Activated T-cell treated with anti-CD3 and anti-CD28 coated beads, Interleukin-2, amount 50 U/mL, for 48 hours (primary cell): ENCODE results near the gene NSA2.
"Not testable (repeated sequence)": the region's sequence is repeated elsewhere in the genome, so short reads cannot be mapped to it uniquely, and the experiment has no call there.

Source experiments
- DNase-seq, 2 experiments: peaks; one replicate each; pipeline ENCODE4 v3.0.0-alpha.2; 2020

NSA2 gene

DNA sequence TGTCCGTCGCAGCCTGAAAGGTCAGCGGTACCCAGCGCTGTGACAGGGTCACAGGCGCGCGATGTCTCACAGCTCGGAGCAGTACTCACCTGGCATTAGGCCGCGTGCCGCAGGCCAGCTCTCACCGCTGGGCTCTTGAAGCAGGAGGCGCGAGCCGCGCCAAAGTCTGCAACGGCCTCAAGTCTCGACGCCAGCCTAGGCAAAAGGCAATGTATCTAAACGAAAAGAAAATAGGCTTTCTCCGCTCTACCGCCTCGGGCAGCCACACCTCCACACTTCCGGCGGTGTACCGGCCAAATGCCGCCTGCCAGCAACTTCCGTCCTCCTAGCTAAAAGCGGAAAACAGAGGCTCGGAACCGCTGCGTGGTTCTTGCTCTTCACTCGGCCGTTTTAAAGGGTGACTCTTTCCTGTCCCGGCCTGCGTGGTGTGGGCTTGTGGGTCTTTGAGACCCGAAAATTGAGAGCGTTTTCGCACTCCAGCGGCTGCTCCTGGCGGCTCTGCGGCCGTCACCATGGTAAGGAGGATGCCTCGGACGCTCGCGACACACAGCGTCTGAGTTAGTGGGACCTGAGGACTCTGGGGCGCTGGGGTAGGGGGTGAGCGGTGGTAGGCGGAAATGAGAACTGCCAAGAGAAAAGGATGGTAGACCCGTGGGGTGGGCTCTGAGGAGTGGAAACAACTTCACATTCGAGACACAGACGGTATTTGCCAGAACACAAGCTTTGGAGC, at the start of gene NSA2, which contains the start of gene GFM2:
Gene NSA2 (plus strand): TSS at position 401 of the 730 bp plus-strand sequence. CDS start 112 bp downstream, at position 513.
Gene GFM2 (minus strand): TSS at position 269 of the 730 bp plus-strand sequence. CDS start 3,375 bp downstream, outside the sequence.
- peak; percentile 95 for DNase-seq

DNA sequence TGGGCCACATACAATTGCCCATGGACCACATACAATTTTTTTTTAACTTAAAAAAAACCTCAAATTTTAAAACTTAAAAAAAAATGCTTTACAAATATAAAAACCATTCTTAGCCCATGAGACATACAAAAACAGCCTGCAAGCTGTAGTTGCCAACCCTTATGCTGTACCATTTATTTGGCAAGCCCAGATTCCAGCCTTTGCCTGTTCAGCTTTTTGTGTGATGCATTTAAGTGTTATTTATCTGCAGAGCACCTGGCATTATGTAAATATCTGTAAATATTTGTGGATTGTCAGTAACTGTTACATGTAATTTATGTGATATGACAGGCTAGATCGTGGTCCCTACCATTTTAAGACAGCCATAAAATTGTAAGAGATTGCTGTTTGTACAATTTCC, 49.5 kb upstream of the NSA2 start:
- DNase-seq = no peak

DNA sequence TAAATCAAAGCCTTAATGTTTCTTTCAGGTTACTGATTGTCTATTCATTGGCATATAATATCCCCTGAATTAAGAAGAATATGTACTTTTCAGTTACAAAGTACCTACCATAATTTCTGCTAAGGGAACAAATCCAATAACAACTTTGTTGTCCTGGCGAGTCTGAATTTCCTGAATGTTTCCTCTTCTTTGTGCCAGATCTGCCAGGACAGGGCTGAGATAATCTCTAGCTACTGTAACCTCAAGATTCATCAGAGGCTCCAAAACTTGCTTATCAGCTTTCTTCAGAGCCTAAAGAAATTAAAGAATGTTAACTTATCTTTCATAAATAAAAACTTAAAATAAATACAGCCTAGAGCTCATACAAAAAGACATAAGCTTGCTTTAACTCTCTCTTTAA, 44.8 kb upstream of the NSA2 start:
- no peak for DNase-seq

DNA sequence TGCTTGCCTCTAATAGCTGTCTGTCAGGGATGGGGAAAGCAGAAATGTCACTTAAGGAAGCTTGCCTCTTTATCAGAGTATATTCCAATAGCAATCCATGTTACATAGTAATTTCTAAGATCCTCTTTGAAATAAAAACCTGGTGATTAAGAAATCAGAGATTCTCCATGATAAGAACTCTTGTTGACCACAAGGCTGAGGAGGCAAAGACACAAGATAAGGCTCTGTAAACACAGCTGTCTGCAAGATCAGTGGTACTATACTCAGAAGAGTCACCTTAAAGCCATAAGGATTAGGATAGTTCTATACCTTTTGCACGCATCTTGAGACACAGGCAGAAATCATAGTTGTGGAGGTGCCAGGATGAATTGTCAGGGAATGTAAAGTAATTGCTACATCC, 41.7 kb upstream of the NSA2 start:
- DNase-seq = no peak

DNA sequence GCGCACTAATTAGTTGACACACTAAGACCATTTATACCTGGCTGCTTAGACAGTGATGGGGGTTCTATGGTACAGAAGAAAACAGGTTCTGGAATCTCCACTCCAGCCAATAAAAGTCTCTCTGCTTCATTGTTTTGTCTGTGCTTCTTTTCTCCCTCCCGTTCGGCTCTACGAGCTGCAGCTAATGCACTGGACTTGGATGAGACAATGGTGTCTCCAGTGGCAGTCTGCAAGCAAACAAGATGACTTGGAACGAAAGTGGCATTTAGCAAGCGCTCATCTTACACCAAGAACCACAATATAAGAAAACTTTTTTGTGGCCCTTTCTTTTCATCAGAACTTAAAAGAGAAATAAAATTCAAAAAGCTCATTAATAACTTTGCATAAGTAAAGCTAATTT, 30.3 kb upstream of the NSA2 start:
- DNase-seq = no peak

DNA sequence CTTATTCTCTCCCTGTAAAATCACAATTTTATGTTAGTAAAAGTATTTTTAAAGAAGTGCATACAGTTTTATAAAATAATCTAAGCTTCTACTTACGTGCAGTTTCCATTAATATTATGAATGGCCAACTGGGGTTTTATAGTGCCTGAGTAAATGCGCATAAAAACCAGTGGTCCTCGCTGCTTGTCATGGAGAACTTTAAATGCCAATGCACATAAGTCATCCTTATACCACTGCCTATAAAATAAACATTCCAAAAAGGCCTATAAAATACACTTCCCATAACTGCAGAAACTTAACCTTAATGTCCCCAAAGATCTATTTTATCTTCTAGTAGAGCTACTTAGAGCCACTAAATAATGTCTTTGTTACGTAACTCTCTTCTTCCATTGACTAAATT, 28.6 kb upstream of the NSA2 start:
- no peak for DNase-seq

DNA sequence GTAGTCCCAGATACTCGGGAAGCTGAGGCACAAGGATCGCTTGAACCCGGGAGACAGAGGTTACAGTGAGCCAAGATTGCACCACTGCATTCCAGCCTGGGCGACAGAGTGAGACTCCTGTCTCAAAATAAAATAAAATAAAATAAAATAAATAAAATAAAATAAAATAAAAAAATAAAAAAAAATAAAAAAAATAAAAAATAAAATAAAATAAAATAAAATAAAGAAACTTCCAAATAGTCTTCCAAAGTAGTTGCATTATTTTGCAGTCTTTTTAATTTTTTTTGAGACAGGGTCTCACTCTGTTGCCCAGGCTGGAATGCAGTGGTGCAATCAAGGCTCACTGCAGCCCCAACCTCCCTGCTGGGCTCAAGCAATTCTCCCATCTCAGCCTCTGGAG, 18.3 kb upstream of the NSA2 start:
- not testable (repeated sequence) for DNase-seq

DNA sequence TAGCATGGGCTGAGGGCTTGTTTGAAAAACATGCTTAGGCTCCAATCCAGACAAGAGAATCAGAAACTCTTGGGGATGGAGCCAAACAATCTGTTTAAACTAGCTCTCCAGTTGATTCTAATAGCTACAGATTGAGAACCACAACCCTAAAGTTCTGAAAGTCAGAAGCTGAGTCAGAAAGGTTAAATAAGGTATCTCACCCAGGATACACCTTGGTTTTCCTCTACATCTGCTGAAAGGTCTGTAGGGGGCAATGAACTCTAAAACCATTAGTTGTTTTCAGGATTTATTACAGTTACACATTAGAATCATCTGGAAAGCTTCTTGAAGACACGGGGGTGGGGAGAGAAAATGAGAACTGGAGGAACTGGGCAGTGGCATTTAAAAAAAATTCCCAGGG, 5.8 kb upstream of the NSA2 start:
- no peak for DNase-seq

DNA sequence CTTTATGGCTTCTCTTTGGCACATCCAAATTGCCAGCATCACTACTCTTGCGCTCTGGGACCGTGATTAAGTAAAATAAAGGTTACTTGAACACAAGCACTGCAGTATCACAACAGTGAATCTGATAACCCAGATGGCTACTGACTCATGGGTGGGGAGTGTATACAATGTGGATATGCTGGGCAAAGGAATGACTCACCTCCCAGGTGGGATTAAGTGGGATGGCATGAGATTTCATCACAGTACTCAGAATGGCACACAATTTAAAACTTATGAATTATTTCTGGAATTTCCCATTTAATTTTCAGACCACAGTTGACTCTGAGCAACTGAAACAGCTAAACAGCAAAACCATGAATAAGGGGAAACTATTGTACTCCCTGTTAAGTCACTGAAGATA, 4.5 kb upstream of the NSA2 start:
- peak in 1 of 2 experiments; percentile 33 for DNase-seq

DNA sequence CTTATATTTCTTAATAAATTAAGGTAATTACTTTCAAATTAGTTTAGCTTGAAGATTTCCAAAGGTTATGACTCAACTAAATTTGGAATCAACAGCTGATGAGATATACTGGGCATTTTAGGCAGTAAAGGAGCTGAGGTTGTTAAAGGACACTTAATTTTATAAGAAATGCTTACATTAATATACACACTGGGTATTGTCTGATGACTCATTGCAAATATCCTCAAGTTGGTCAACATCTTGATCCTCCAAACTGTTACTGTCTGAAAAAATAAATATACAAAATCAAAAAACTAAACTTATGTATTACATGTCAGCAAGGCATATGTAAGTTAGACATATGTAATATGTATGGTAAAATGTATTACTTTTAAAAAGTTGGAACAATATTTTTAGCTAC, 3.5 kb upstream of the NSA2 start:
- DNase-seq = no peak

DNA sequence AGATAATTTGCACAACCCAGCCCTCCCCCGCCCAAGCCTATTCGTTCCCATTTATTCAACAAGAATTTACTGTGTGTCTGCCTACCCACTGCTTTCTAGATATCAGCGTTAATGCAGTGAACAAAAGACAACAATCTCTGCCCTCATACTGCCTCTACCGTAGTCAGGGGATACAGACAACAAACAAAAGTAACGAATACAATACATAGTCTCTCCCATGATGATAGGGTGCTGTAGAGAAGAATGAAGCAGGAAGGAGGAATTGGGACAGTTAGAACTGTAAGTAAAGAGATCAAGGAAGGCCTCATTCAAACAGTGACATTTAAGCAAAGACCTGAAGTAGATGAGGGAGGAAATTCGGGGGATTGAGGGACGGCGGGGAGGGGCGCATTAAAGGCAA, 1.8 kb upstream of the NSA2 start:
- DNase-seq = no peak

DNA sequence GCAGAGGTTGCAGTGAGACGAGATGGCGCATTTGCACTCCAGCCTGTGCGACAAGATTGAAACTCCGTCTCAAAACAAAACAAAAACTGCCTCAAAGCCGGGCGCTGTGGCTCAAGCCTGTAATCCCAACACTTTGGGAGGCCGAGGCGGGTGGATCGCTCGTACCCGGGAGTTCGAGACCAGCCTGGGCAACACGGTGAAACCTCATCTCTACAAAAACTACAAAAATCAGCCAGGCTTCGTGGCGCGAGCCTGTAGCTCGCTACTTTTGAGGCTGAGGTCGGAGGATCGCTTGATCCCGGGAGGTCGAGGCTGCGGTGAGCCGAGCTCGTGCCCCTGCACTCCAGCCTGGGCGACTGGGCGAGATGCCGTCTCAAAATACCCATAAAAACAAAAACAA, 1.1 kb upstream of the NSA2 start:
- DNase-seq = no peak

DNA sequence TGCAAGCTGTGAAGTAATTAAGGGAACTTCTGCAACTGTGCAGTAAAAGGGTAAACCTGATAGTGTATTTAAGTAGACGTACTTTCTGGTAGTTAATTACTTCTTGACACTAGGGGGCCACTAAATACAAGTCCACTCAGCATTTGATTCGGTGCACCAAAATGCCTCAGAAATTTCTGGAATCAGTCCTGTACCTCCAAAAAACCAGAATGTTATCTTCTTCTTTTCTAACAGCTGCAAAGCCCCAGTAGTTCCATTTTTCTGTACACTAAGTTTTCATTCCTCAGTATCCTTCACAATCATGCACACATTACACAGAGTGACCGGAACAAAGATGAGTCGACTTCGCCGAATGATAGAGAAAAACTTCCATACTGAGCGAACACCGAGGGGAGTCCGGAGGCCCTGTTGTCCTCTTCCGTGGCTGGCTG, 616 bp upstream of the NSA2 start:
- DNase-seq = no peak

DNA sequence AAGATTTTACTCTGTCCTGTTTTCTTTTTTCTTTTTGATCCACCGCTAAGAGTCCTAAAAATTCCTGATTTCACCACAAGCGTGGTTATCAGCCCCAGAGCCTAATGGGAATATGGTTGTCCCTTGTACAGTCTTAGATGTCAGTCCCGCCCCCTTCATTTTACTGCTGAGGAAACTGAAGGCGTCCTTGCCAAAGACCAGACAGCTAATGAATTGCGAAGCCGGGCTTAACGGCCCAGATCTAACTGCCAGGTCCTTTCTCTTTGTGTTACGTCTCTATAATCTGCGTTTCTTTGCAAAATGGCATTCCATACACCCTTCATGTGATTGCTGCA, 497 bp downstream of the NSA2 start:
- no peak for DNase-seq

DNA sequence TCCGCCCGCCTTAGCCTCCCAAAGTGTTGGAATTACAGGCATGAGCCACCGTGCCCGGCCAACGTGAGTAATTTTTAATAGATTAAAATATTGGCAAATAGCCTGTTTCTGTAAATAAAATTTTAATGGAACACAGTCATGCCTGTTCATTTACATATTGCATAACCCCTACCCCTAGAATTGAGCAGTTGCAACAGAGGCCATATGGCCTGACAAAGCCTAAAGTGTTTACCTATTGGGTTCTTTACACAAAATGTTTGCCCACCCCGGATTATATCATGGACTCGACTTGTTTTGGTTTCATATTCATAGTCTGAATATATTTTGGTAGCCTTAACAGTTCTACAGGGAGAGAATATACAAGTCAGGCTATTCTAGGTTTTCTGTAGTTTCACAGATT, 5.3 kb downstream of the NSA2 start:
- no peak for DNase-seq

DNA sequence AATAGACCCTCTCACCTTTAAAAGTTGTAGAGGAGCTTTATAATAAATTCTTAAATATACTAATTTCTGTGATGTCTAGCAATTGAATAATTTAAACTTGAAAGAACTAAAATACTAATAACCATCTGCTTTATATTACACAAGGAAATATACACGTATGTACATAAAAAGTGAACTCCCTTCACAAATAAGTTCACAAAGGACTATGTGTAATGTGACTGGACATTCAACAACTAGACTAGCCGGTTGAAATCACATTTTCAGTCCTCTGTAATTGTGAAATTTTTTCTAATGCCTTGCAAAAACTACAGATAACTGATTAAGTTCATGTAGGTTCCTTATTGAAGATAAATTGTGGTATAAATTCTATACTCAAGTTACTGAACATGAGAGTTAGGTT, 11.6 kb downstream of the NSA2 start:
- no peak for DNase-seq

DNA sequence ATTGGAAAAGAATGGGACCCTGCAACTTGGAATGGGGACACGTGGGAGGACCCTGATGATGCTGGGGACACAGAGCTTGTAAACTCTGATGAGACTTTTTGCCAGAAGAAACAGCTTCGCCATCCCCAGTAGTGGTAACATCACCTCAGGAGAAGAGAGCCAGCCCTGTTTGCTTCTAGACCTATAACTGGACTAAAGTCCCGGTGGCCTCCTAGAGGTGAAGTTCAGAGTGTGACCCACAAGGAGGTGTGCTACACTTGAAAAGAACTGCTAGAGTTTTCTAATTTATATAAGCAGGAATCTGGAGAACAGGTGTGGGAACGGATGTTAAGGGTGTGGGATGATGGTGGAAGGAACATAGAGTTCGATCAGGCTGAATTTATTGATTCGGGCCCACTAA, 19.8 kb downstream of the NSA2 start:
- no peak for DNase-seq

DNA sequence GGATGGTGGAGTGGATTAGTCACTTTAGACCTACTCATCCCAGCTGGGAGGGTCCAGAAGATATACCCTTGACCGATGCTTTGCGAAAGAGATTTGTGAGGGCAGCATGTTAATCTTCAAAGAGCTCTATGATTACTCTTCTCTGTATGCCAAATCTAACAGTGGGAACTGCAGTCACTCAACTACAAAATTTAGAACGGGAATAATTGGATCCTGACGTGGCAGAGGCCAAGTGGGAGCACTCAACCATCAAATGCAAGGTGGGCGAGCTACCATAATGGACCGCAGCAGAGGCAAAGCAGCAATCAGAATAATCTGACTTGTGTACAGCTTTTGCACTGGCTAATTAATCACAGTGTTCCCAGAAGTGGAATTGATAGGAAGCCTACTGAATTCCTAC, 20.4 kb downstream of the NSA2 start:
- DNase-seq = no peak

DNA sequence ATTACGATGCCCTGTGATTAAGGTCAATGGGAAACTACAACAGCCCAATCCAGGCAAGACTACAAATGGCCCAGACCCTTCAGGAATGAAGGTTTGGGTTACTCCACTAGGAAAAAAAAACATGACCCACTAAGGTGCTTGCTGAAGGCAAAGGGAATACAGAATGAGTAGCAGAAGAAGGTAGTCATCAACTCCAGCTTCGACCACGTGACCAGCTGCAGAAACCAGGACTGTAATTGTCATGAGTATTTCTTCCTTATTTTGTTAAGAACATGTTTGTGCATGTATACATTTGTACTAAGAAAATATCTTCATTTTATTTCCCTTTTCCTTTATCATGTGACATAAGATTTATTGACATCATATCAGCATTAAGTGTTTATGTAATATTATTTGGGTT, 24.6 kb downstream of the NSA2 start:
- not testable (repeated sequence) for DNase-seq

DNA sequence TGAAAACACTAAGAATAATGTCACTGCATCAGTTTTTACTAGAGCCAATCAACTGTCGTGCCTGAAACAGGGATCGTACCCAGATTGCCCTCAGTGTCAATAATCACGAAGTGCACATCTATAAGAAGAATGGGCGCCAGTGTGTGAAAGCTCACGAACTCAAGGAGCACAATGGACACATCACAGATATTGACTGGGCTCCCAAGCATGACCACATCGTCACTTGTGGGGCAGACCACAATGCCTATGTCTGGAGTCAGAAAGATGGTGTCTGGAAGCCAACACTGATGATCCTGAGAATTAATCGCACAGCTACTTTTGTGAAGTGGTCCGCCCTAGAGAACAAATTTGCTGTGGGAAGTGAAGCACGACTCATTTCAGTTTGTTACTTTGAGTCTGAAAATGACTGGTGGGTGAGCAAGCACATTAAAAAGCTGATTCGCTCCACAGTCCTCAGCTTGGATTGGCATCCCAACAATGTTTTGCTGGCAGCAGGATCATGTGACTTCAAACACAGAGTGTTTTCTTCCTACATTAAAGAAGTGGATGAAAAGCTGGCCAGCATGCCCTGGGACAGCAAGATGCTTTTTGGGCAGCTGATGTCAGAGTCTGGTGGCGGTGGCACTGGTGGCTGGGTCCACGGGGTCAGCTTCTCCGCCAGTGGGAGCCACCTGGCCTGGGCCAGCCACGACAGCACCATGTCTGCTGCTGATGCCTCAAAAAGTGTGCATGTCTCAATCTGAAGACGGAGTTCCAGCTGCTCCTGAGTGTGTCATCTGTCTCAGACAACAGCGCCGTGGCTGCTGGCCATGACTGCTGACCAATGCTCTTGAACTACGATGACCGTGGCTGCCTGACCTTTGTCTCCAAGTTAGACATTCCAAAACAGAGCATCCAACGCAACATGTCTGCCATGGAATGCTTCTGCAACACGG, 32.2 kb downstream of the NSA2 start:
- no peak for DNase-seq

DNA sequence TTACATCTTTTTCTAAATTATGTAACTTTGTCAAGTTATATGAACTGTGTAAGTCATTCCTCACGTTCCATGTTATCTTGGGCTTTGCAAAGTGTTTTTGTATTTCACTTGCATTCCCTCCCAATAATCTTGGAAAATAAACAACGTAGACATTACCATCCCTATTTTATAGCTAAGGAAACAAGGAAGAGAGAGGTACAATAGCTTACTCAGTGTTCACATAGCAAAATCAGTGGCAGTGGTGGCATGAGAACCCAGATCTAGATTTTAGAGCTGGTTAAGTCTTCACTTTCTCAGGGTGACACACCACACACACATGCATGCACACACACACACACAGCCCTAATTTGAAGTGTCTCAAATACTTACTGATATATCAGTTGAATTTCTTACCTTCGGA, 34.1 kb downstream of the NSA2 start:
- DNase-seq = no peak

DNA sequence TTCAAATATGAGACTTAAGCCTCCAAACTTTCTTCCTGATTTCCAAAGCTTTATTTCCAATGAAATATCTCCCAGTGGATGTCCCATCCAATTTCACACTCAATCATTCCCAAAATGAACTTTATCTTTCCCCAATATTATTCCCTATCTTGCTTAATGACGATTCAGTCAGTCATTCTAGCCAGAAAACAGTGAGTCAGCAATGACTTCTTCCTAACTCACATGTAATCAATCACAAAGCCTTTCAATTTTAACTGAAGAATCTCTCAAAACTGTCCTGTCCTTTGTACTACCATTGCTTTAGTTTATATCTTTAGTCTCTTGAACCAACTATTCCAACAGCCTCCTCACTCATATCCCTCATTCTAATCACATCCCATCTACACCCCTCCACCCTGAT, 34.9 kb downstream of the NSA2 start:
- no peak for DNase-seq

DNA sequence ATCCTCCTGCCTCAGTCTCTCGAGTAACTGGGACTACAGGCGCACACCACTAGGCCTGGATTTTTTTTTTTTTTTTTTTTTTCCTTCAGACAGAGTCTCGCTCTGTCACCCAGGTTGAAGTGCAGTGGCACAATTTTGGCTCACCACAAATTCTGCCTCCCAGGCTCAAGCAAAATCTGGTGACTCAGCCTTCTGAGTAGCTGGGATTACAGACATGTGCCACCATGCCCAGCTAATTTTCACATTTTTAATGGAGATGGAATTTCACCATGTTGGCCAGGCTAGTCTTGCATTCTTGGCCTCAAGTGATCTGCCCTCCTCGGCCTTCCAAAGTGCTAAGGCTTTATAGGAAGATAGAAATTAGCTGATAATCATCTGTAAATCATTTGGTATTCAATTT, 43.9 kb downstream of the NSA2 start:
- DNase-seq = no peak

DNA sequence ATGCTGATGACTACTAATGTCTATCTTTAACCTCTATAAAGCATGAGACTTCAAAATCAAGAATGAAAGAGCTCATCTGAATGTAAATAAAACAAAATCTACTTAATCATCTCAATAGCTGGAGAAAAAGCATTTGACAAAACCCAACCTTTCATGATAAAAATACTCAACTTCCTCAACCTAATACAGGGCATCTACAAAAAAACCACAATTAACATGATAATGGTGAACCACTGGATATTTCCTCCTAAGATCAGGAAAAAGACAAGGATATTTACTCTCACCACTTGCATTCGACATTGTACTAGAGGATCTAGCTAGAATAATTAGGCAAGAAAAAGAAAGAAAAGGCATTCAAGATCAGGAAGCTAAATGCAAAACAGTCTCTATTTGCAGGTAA, 49.8 kb downstream of the NSA2 start:
- no peak for DNase-seq
